Epithelial cell of esophagus (primary cell): ENCODE data around the gene TMEM175.

Experiments
- DNase-seq: peaks from one replicate; pipeline ENCODE4 v3.0.0; 2010; ENCODE audit warnings: low read depth
- H3K4me3 ChIP-seq: 2 replicates; pipeline ENCODE4 v1.5.1; 2011; ENCODE audit warnings: mild to moderate bottlenecking, low read length, control low read depth
- CTCF ChIP-seq: IDR thresholded peaks from 2 replicates; pipeline ENCODE4 v1.5.1; 2011; ENCODE audit warnings: low read depth, mild to moderate bottlenecking, low read length, control low read depth, inconsistent platforms; ENCODE audit not compliant: insufficient read depth; ENCODE audit errors: missing control alignments

The TMEM175 gene

GRCh38 chr4:964346-965025, 32.2 kb downstream of the TMEM175 start:
- DNase-seq = no peak
- H3K4me3 ChIP-seq = no peak overlapping the region
- TF ChIP-seq CTCF = no peak

GRCh38 chr4:965048-965765, 32.9 kb downstream of the TMEM175 start:
- no peak for TF ChIP-seq CTCF
- no peak overlapping the region for H3K4me3 ChIP-seq
- DNase-seq = no peak

GRCh38 chr4:965766-966134, 33.5 kb downstream of the TMEM175 start:
- no peak overlapping the region for H3K4me3 ChIP-seq
- no peak for DNase-seq
- no peak for TF ChIP-seq CTCF

GRCh38 chr4:966266-967112, 34.2 kb downstream of the TMEM175 start:
- no peak for DNase-seq
- TF ChIP-seq CTCF = no peak
- no peak overlapping the region for H3K4me3 ChIP-seq

GRCh38 chr4:967113-968104, 35.1 kb downstream of the TMEM175 start:
- DNase-seq = peak; percentile 18
- TF ChIP-seq CTCF = no peak

GRCh38 chr4:968221-968620, 36.0 kb downstream of the TMEM175 start:
- no peak for TF ChIP-seq CTCF
- no peak overlapping the region for H3K4me3 ChIP-seq
- no peak for DNase-seq

More at GRCh38 chr4:967113-968104, 35.1 kb downstream of the TMEM175 start:
- no peak overlapping the region for H3K4me3 ChIP-seq
